Lung (tissue), 12 donors: ENCODE measurements around the gene BPIFB6. TPM values are rescaled to one million over a fixed set of nuclear protein-coding genes. Genes with fewer than 3 reads are reported as not detected.

Experiments used
- ATAC-seq: fragments of 200-7000 bp; cut with Tn5 transposase; one replicate; pipeline ENCODE4 v1.9.1; 2020; ENCODE audit warnings: moderate number of reproducible peaks; ENCODE audit not compliant: insufficient read depth, low FRiP score
- DNase-seq, 3 donors: peaks; one replicate each; pipeline ENCODE4 v3.0.0-alpha.2; 2013 to 2017
- H3K27ac ChIP-seq, 2 donors: one replicate each; pipeline ENCODE4 v1.5.1; 2013; ENCODE audit warnings: mild to moderate bottlenecking in 2 of 2, moderate library complexity in 2 of 2, control low read depth in 1 of 2, inconsistent platforms in 1 of 2, low read depth in 1 of 2, low read length in 1 of 2
- H3K27me3 ChIP-seq, 3 donors: one replicate each; pipeline ENCODE4 v1.5.1; 2013; ENCODE audit warnings: low read length in 2 of 3; ENCODE audit not compliant: control insufficient read depth in 3 of 3, insufficient read depth in 3 of 3
- H3K36me3 ChIP-seq, 4 donors: one replicate each; pipeline ENCODE4 v1.5.1; 2013; ENCODE audit warnings: low read length in 4 of 4, mild to moderate bottlenecking in 1 of 4, moderate library complexity in 1 of 4; ENCODE audit not compliant: control insufficient read depth in 4 of 4, insufficient read depth in 4 of 4
- H3K4me1 ChIP-seq, 5 donors: one replicate each; pipeline ENCODE4 v1.5.1; 2013; ENCODE audit warnings: low read length in 5 of 5, mild to moderate bottlenecking in 2 of 5, moderate library complexity in 1 of 5; ENCODE audit not compliant: control insufficient read depth in 5 of 5, insufficient read depth in 5 of 5
- H3K4me3 ChIP-seq: one replicate; pipeline ENCODE4 v1.5.1; 2013; ENCODE audit warnings: mild to moderate bottlenecking, control low read depth, moderate library complexity
- H3K9ac ChIP-seq, 2 donors: one replicate each; pipeline ENCODE4 v1.5.1; 2013; ENCODE audit warnings: low read length in 2 of 2, control low read depth in 1 of 2; ENCODE audit not compliant: insufficient read depth in 1 of 2
- H3K9me3 ChIP-seq, 4 donors: one replicate each; pipeline ENCODE4 v1.5.1; 2013; ENCODE audit warnings: low read length in 3 of 4, mild to moderate bottlenecking in 1 of 4, moderate library complexity in 1 of 4; ENCODE audit not compliant: control insufficient read depth in 4 of 4, insufficient read depth in 3 of 4
- CTCF ChIP-seq: IDR thresholded peaks from 2 replicates; pipeline ENCODE4 v1.5.1; 2012; ENCODE audit warnings: mild to moderate bottlenecking; ENCODE audit errors: control extremely low read depth, extremely low read depth
- whole genome bisulfite sequencing, 2 donors: extraction: QIAGEN DNeasy Blood & Tissue Kit; methylation state at CpG; one replicate each; pipeline ENCODE4 v1.1.7; 2013; 5-methylcytosine and 5-hydroxymethylcytosine counted together
- polyA plus RNA-seq, 2 donors: library from polyadenylated mRNA; stranded (reverse); fragments of 200-250 nt; gene quantifications; one replicate each; pipeline ENCODE4 v1.2.1, GENCODE V29; 2013
- total RNA-seq, 2 donors: library from RNA; depleted of rRNA in 1 of 2; stranded (reverse); fragments of >200 nt in 1 of 2; gene quantifications; one replicate each; pipeline ENCODE4 v1.2.1, GENCODE V29; 2014 to 2021
- donor health status: control.
- donor health status: control.
- donor health status: Bipolar disorder and iron deficiency.
- donor health status: healthy.
- donor health status: DM: yes; HTN: yes; CAD: no.

The BPIFB6 gene
- total and polyA plus RNA-seq, 4 donors, result not detected

- TF ChIP-seq CTCF, result no peak
- Histone ChIP-seq H3K4me3 (no peak overlapping the region), H3K9me3 (peaks cover 0 to 4% (median under 1%) of the 10 kb centered on the region in 4 donors), H3K27me3 (peaks cover 0 to 9% (median 3%) of the 10 kb centered on the region in 3 donors), H3K36me3 (no peaks in the 10 kb centered on the region), H3K27ac (no peak overlapping the region), H3K9ac (no peak overlapping the region), H3K4me1 (no peaks in the 10 kb centered on the region)
- DNase-seq, result no peak
- no peak for ATAC-seq
- 73 to 77% methylated on average over 7 of the region's 7 CpGs for WGBS, 2 donors
Measured at GRCh38 chr20:33028875-33029274, 2.6 kb upstream of the BPIFB6 start.

GRCh38 chr20:33030076-33030475 is 1.4 kb upstream of the BPIFB6 start:
- Histone ChIP-seq H3K9ac (no peak overlapping the region), H3K36me3 (no peaks in the 10 kb centered on the region), H3K9me3 (peaks cover 0 to 5% (median 2%) of the 10 kb centered on the region in 4 donors), H3K27ac (no peak overlapping the region), H3K4me3 (no peak overlapping the region), H3K4me1 (no peaks in the 10 kb centered on the region), H3K27me3 (peaks cover 0 to 4% (median under 1%) of the 10 kb centered on the region in 3 donors)
- no peak for ATAC-seq
- no peak for TF ChIP-seq CTCF
- 86 to 89% methylated on average over 9 of the region's 9 CpGs for WGBS, 2 donors
- DNase-seq, result no peak

- no peak for ATAC-seq
- Histone ChIP-seq H3K9ac (no peak overlapping the region), H3K4me3 (no peak overlapping the region), H3K4me1 (no peaks in the 10 kb centered on the region), H3K27ac (no peak overlapping the region), H3K36me3 (no peaks in the 10 kb centered on the region), H3K27me3 (no peaks in the 10 kb centered on the region), H3K9me3 (peaks cover 0 to 5% (median 2%) of the 10 kb centered on the region in 4 donors)
- 85 to 87% methylated on average over 6 of the region's 6 CpGs for WGBS, 2 donors
- TF ChIP-seq CTCF, result no peak
- DNase-seq, result no peak
Measured at GRCh38 chr20:33030569-33030968, 879 bp upstream of the BPIFB6 start.

- H3K9ac ChIP-seq, result no peak overlapping the region
- H3K9me3 ChIP-seq, result peaks cover 0 to 5% (median 2%) of the 10 kb centered on the region in 4 donors
- peaks cover 0 to 5% (median 0%) of the 10 kb centered on the region in 3 donors for H3K27me3 ChIP-seq
- no peaks in the 10 kb centered on the region for H3K36me3 ChIP-seq
- ATAC-seq (no peak), DNase-seq (no peak)
- no peak for TF ChIP-seq CTCF
- WGBS, 2 donors, result 77 to 80% methylated on average over 6 of the region's 6 CpGs
- H3K4me3 ChIP-seq, result no peak overlapping the region
- no peaks in the 10 kb centered on the region for H3K4me1 ChIP-seq
- no peak overlapping the region for H3K27ac ChIP-seq
Measured at GRCh38 chr20:33032555-33032954, 1.1 kb downstream of the BPIFB6 start.
